ENCODE data around the gene UIMC1.
"Not testable (repeated sequence)": the region's sequence is repeated elsewhere in the genome, so short reads cannot be mapped to it uniquely, and the experiment has no call there.

UIMC1 gene

DNA sequence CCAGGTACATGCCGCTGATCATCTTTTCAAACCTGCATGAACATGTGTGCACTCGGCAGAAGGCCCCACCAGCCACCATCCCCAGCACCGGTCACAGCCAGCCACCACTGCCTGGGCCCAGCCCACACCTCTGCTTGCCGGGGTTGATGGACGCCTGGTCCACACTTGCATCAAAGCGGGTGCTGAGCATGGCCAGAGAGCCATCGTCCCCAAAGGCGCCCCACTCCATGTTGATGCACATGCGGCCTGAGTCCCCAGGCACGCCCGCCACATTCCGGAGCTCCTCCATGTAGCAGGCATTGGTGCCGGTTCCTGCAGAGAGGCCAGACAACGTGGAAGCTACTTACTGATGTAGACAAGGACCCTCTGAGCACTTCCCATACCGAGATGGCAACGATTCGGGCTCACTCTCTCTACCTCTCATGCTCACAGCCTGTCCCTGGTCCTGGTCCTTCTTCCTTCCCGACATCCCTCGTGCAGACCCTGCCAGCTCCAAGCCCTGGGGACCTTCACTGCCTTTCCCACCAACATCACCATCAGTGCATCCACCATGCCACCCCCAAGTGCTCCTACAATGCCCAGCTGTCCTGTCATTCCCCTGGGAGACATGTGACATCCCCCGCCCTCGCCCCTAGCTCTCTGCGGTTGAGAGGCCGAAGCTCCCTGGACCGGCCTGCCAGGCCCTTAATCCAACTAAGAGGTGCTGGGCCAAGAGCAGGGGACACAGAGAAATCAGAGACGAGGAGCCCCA, 124.6 kb downstream of the UIMC1 start:
- DNase-seq: no peak

DNA sequence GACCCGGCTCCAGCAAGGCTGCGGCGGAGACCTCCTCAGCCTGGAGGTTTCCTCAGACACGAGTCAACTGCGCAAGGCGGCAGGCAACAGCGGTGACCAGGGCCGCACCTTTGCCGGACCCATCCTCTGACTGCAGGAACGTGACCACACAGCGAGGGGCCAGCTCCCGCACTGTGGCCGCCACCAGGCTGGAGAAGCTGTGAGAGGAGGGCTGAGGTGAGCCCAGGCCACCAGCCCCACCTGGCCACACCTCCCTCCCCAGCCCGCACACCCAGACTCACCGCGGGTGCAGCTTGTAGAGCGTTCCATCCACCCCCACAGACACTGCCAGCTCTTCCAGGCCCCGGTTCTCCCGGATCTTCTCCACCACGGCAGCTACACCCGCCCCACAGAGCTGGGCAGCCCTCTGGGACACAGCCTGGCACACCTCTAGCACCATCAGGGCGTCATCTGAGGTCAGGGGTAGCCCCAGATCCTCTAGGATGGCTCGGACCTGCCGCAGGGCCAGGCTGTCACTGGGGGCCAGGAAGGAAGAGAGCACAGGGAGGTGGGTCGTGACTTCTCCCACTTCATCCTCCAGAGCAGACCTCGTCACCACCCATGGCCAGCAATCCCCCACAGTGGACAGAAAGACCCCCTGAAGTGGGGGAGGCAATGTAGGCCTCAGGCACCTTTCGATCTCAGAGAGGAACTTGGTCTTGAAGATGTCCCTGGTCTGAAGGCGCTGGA, 125.4 kb downstream of the UIMC1 start:
- DNase-seq: no peak

DNA sequence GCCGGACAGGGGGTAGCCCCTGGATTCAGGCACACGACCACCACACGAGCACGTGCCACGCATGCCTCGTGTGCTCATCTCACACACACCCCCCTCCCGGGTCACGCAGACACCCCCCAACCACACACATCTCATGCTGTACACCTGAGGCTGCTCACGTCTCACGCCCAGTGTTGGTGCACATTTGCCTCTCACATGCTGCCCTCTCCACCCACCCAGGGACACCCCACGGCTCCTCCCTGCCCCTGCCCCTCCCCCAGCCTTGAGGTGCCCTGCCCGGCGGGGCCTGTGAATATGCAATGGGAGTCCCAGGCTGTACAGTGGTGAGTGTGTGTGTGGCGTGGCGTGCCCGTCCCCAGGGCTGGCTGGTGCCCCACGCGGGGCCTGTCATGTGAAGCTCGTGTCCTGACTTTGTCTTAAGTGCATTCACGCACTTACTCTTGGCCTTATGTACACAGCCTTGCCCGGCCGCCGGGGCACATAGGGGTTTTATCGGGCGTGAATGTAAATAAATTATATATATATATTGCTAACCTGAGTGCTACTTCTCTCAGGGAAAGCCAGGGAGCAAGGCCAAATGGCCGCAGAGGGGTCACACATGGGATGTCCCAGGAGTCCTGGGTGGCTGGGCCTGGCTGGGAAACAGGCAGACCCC, 126.1 kb downstream of the UIMC1 start:
- no peak for DNase-seq

DNA sequence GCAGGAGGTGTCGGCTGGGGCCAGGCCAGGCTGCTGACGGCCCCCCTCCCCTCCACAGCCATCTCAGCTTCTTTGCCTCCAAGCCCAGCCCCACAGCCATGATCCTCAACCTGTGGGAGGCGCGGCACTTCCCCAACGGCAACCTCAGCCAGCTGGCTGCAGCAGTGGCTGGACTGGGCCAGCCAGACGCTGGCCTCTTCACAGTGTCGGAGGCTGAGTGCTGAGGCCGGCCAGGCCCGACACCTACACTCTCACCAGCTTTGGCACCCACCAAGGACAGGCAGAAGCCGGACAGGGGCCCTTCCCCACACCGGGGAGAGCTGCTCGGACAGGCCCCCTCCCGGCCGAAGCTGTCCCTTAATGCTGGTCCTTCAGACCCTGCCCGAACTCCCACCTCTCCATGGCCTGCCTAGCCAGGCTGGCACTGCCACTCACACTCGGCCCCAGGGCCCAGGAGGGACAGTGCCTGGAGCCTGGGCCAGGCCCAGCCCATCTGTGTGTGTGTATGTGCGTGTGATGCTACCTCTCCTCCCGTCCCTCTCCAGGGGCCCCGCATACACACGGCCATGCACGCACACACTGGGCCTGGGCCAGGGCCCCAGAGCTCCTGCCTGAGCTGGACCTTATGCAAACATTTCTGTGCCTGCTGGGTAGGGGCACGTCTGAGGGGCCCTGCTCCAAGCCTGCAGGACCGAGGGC, 126.8 kb downstream of the UIMC1 start:
- no peak for DNase-seq

- no peak for DNase-seq
Observed at GRCh38 chr5:176878906-176879662, 127.5 kb downstream of the UIMC1 start.

DNA sequence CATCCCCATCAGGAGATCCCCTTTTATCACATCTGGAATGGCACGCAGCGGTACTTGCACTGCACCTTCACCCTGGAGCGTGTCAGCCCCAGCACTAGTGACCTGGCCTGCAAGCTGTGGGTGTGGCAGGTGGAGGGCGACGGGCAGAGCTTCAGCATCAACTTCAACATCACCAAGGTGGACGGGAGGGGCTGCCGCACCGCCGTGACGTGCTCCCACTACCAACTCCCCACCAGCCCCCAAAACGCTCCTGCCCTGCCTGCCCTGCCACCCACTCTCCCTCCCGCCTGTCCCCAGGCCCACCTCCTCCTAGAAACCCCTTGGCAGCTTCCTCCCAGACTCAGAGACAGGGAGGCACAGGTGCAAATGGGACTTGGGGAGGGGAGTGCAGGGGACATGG, 128.1 kb downstream of the UIMC1 start:
- DNase-seq: no peak

GRCh38 chr5:176877793-176878331, 128.7 kb downstream of the UIMC1 start:
- DNase-seq: no peak

- DNase-seq: no peak
Observed at GRCh38 chr5:176876506-176877431, 129.8 kb downstream of the UIMC1 start.

DNA sequence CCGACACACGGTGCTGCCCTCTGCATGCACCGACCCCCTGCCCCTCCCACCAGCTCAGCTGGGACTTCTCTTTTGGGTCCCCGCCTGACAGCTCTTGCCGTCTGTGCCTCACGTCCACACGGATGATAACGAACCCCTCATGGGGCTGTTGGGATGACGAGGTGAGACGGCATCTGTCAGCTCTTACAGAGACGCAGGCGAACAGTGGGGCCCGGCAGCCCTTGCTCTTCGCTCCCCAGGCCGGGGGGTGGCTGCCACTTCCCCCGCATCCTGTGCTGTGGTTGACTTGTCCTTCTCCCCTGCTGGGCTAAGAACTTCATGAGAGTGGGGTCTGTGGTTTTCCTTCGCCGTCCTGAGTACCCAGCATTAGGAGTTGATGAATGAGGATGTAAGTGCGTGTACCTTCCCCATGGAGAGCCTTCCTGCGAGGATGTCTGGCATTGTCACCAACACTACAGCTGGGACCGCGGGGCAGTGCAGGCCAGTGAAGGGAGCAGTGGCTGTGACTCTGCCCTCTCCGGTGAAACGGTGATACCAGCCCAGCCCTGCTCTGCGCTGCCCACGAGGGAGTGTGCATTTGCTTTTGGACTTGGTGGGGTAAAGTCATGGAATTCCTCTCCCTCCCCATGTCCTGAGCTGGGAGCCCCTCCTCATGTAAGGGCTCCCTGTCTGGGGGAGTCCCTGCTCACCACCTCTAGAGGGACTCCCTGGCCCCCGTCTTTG, 130.6 kb downstream of the UIMC1 start:
- DNase-seq: no peak

DNA sequence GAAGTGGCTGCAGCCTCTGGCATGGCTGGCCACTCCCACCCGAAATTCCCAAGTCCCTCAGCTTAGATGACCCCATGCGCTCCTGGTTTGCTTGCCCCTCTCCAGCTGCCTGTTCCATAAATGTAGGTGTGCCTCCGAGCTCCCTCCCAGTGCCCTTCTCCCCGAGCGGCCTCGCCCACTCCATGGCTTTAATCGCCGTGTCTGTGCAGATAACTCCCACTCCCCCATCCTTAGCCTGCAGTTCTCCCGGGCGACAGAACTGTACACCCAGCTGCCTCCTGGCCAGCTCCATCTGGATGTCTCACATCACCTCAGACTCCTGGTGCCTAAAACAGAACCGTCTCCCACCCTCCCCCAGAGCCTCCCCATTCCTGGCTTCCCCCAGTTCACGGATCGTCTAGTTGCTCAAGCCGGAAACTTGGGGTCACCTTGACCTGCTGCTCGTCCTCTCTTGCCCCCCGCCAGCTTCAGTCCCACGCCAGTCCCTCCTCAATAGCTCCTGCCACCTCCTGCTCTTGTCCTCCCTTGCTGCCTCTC, 131.5 kb downstream of the UIMC1 start:
- DNase-seq: no peak

DNA sequence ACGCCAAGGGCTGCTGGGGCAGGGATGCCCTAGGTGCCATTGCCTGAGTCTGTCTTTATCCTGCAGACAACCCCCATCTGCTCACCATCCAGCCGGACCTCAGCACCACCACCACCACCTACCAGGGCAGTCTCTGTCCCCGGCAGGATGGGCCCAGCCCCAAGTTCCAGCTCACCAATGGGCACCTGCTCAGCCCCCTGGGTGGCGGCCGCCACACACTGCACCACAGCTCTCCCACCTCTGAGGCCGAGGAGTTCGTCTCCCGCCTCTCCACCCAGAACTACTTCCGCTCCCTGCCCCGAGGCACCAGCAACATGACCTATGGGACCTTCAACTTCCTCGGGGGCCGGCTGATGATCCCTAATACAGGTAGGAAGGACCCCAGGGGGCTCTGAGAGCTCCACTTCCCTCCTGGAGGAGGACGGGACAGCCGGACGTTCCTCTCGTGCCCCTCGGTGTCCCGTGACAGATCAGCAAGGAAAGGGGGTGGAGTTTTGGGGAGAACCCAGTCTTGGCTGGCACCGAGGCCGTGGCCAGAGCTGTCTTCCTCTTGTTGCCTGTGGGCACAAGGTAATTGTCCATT, 132.3 kb downstream of the UIMC1 start:
- DNase-seq: no peak

DNA sequence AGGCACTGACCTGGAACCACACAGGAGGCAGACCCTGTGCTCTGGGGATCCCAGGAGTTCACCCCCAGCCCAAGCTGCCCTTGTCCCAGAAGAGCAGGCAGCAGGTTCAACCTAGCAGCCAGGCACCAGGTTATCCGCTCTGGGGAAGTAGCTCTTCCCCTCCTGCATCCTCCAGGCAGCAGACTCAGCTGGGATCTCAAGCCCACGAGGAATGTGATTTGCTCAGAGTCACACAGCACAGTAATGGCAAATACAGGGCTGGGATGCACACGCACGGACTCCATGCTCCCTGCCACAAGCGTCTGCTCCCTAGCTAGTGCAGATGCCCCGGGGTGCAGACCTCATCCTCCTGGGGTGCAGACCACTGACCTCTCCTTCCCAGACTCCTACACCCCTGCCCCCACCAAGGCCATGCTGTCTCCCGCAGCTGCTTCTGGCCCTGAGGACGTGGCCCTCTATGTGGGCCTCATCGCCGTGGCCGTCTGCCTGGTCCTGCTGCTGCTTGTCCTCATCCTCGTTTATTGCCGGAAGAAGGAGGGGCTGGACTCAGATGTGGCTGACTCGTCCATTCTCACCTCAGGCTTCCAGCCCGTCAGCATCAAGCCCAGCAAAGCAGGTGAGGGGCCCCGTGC, 132.9 kb downstream of the UIMC1 start:
- DNase-seq: no peak

GRCh38 chr5:176873011-176873410, 133.6 kb downstream of the UIMC1 start:
- DNase-seq: not testable (repeated sequence)

DNA sequence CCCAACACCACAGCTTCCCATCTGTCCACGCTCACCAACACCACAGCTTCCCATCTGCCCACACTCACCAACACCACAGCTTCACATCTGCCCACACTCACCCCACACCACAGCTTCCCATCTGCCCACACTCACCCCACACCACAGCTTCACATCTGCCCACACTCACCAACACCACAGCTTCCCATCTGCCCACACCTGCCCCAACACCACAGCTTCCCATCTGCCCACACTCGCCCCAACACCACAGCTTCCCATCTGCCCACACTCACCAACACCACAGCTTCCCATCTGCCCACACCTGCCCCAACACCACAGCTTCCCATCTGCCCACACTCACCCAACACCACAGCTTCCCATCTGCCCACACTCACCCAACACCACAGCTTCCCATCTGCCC, 134.0 kb downstream of the UIMC1 start:
- not testable (repeated sequence) for DNase-seq

DNA sequence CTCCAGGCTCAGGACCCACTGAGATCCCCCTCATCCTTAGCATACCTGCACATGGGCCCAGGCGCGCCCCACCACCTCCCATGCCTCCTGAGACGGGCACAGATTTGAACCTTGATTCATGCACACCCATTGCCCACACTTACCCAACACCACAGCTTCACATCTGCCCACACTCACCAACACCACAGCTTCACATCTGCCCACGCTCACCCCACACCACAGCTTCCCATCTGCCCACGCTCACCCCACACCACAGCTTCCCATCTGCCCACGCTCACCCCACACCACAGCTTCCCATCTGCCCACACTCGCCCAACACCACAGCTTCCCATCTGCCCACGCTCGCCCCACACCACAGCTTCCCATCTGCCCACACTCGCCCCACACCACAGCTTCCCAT, 135.9 kb downstream of the UIMC1 start:
- not testable (repeated sequence) for DNase-seq

DNA sequence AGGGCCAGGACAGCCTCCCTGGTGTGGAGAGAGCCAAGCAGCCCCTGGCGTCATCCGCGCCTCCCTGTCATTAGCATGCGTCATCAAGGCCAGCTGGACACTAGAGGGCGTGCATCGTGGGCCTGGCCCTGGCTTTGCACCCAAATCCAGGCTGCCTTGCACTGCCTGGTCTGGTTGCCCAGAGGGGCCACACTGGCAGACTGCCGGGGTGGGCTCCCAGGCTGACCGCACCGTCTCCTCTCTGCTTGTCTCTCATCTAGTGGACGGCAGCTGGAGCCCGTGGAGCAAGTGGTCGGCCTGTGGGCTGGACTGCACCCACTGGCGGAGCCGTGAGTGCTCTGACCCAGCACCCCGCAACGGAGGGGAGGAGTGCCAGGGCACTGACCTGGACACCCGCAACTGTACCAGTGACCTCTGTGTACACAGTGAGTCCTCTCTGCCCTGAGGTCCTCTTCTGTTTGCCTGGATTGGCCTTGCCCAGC, 136.4 kb downstream of the UIMC1 start:
- DNase-seq: no peak

GRCh38 chr5:176869501-176870109, 137.0 kb downstream of the UIMC1 start:
- no peak for DNase-seq

DNA sequence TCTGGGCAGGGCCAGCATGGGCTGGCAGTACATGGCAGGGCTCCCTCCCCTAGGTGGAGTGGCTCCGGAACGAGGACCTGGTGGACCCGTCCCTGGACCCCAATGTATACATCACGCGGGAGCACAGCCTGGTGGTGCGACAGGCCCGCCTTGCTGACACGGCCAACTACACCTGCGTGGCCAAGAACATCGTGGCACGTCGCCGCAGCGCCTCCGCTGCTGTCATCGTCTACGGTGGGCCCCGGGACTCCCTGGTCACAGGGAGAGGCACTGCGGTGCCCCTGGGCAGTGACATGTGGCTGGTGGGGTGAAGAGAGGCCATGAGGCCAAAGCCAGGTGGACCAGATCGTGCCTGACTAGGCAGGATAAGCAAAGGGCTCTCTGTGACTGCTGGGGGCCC, 137.8 kb downstream of the UIMC1 start:
- DNase-seq: no peak

- no peak for DNase-seq
Observed at GRCh38 chr5:176868126-176868525, 138.5 kb downstream of the UIMC1 start.
